D721Med (cell line): ENCODE measurements around the gene ACVRL1.
A peak's percentile ranks its signal among the peaks of the same experiment; 100 is the strongest.

Experiments used
- DNase-seq: peaks from one replicate; pipeline ENCODE4 v3.0.0; 2011; ENCODE audit warnings: low spot score; ENCODE audit not compliant: insufficient read length
- FAIRE-seq: peaks from 2 replicates; lab custom pipeline; 2011; peaks lifted over from hg19 to GRCh38; lab: Jason Lieb, UNC
- CTCF ChIP-seq: IDR thresholded peaks from 2 replicates; pipeline ENCODE4 v1.5.1; 2012; ENCODE audit warnings: mild to moderate bottlenecking, control low read depth; ENCODE audit not compliant: insufficient read depth; ENCODE audit errors: missing control alignments

Gene ACVRL1

GRCh38 chr12:51869931-51870330 lies 37.4 kb upstream of the ACVRL1 start:
- no peak for DNase-seq
- TF ChIP-seq CTCF: no peak
- no peak for FAIRE-seq

GRCh38 chr12:51870504-51870903 lies 36.8 kb upstream of the ACVRL1 start:
- FAIRE-seq: no peak
- no peak for DNase-seq
- TF ChIP-seq CTCF: no peak

GRCh38 chr12:51871126-51871525 lies 36.2 kb upstream of the ACVRL1 start:
- FAIRE-seq: no peak
- TF ChIP-seq CTCF: no peak
- no peak for DNase-seq

- DNase-seq: no peak
- TF ChIP-seq CTCF: no peak
- FAIRE-seq: no peak
These were observed 35.2 kb upstream of the ACVRL1 start for GRCh38 chr12:51871918-51872688.

- no peak for DNase-seq
- TF ChIP-seq CTCF: no peak
- peak; percentile 46 for FAIRE-seq
These were observed 34.7 kb upstream of the ACVRL1 start for GRCh38 chr12:51872689-51872981.

- DNase-seq: no peak
- TF ChIP-seq CTCF: no peak
- FAIRE-seq: no peak
These were observed 33.9 kb upstream of the ACVRL1 start for GRCh38 chr12:51873251-51873994.

GRCh38 chr12:51874000-51874399 lies 33.3 kb upstream of the ACVRL1 start:
- FAIRE-seq (peak; percentile 58), DNase-seq (no peak)
- TF ChIP-seq CTCF: no peak
